MM.1S (cell line): ENCODE measurements around the gene GPAT2.
"Not testable (repeated sequence)": the region's sequence is repeated elsewhere in the genome, so short reads cannot be mapped to it uniquely, and the experiment has no call there.

Experiments used
- EZH2 ChIP-seq: fragments of 300-600 bp; sonication (generic); optimal IDR thresholded peaks from 2 replicates; pipeline ENCODE3; 2017; ENCODE audit warnings: low read depth, mild to moderate bottlenecking, antibody characterized with exemption, low read length, mixed read lengths
- TF ChIP-seq, protein P1 (sequence below): fragments of 300-600 bp; sonication (generic); IDR thresholded peaks from 2 replicates; pipeline ENCODE4 v1.5.1; 2016; ENCODE audit warnings: antibody characterized with exemption, low read length, mixed read lengths

DNA sequence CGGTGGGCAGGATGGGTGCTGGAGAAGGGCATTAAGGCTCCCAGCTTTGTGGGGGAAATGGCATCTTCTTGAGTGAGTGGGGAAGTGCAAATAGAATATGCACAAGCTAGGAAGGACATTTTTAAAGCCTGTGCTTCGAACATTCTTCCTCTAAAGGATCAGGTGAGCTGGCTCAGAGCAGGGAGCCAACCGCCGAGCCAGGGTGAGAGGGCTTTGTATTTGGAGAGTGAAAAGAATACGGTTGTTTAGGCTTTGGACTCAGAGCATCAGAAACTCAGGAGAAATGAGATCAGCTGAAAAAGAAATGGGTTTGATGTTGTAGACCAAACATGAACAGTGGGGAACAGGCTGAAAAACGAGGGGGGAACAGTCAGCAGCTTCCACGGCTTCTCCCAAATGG lies 19.8 kb upstream of the GPAT2 start:
- TF ChIP-seq EZH2: not testable (repeated sequence)
- TF ChIP-seq, protein P1, sequence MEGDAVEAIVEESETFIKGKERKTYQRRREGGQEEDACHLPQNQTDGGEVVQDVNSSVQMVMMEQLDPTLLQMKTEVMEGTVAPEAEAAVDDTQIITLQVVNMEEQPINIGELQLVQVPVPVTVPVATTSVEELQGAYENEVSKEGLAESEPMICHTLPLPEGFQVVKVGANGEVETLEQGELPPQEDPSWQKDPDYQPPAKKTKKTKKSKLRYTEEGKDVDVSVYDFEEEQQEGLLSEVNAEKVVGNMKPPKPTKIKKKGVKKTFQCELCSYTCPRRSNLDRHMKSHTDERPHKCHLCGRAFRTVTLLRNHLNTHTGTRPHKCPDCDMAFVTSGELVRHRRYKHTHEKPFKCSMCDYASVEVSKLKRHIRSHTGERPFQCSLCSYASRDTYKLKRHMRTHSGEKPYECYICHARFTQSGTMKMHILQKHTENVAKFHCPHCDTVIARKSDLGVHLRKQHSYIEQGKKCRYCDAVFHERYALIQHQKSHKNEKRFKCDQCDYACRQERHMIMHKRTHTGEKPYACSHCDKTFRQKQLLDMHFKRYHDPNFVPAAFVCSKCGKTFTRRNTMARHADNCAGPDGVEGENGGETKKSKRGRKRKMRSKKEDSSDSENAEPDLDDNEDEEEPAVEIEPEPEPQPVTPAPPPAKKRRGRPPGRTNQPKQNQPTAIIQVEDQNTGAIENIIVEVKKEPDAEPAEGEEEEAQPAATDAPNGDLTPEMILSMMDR: not testable (repeated sequence)
